Measurements from ENCODE around the gene ASCC3. TPM values are rescaled to one million over a fixed set of nuclear protein-coding genes. Genes with fewer than 3 reads are reported as not detected.

Gene ASCC3
- total RNA-seq, 1 experiment from 2014 or later = 48.2 TPM

GRCh38 chr6:100731411-100731810 is 149.7 kb downstream of the ASCC3 start:
- H3K9me3 ChIP-seq = no peaks in the 10 kb centered on the region
- Mint-ChIP-seq H3K27ac (ENCODE audit: unreplicated experiment) (no peak overlapping the region), H3K27me3 (ENCODE audit: insufficient read depth, unreplicated experiment) (no peaks in the 10 kb centered on the region), H3K4me3 (ENCODE audit: unreplicated experiment) (no peak overlapping the region), H3K4me1 (ENCODE audit: low read depth, unreplicated experiment) (no peaks in the 10 kb centered on the region), H3K9me3 (ENCODE audit: unreplicated experiment) (no peaks in the 10 kb centered on the region), H3K36me3 (ENCODE audit: insufficient read depth, unreplicated experiment) (no peaks in the 10 kb centered on the region)
- no peaks in the 10 kb centered on the region for H3K36me3 ChIP-seq (ENCODE audit: control insufficient read depth, insufficient read depth, low read length)
- no peaks in the 10 kb centered on the region for H3K27me3 ChIP-seq (replicated peaks; ENCODE audit: control insufficient read depth, insufficient read depth, low read length)
- intact Hi-C loops (cut with micrococcal nuclease; ENCODE audit: unreplicated experiment) = no loop called here
- H3K4me1 ChIP-seq = no peaks in the 10 kb centered on the region
- ChIA-PET POLR2A (no interaction called here), CTCF (no interaction called here)
- BruUV-seq (replicated peaks) = no TSS peak
- DNase-seq = no peak
- TF ChIP-seq CTCF (IDR thresholded peaks at IDR 0.05; ENCODE audit: insufficient read depth in 1 of 2, low read depth in 1 of 2, low read length in 1 of 2, severe bottlenecking in 1 of 2, unreplicated experiment in 1 of 2) = no peak
- H3K4me3 ChIP-seq (ENCODE audit: low read depth, low read length) = no peak overlapping the region

GRCh38 chr6:100730001-100730980 is 150.8 kb downstream of the ASCC3 start:
- no peaks in the 10 kb centered on the region for H3K27me3 ChIP-seq (replicated peaks; ENCODE audit: control insufficient read depth, insufficient read depth, low read length)
- H3K4me1 ChIP-seq = no peaks in the 10 kb centered on the region
- POLR2A ChIA-PET = no interaction called here
- H3K9me3 ChIP-seq = no peaks in the 10 kb centered on the region
- DNase-seq = no peak
- CTCF ChIA-PET = no interaction called here
- H3K36me3 ChIP-seq (ENCODE audit: control insufficient read depth, insufficient read depth, low read length) = no peaks in the 10 kb centered on the region
- BruUV-seq (replicated peaks) = no TSS peak
- no peak for TF ChIP-seq CTCF (IDR thresholded peaks at IDR 0.05; ENCODE audit: insufficient read depth in 1 of 2, low read depth in 1 of 2, low read length in 1 of 2, severe bottlenecking in 1 of 2, unreplicated experiment in 1 of 2)
- no peaks in the 10 kb centered on the region for H3K4me1 Mint-ChIP-seq (ENCODE audit: low read depth, unreplicated experiment)
- no peak overlapping the region for H3K4me3 Mint-ChIP-seq (ENCODE audit: unreplicated experiment)
- no peaks in the 10 kb centered on the region for H3K9me3 Mint-ChIP-seq (ENCODE audit: unreplicated experiment)
- no peaks in the 10 kb centered on the region for H3K36me3 Mint-ChIP-seq (ENCODE audit: insufficient read depth, unreplicated experiment)
- intact Hi-C loops (cut with micrococcal nuclease; ENCODE audit: unreplicated experiment) = no loop called here
- no peaks in the 10 kb centered on the region for H3K27me3 Mint-ChIP-seq (ENCODE audit: insufficient read depth, unreplicated experiment)
- H3K4me3 ChIP-seq (ENCODE audit: low read depth, low read length) = no peak overlapping the region
- no peak overlapping the region for H3K27ac Mint-ChIP-seq (ENCODE audit: unreplicated experiment)

- DNase-seq = no peak
- no peaks in the 10 kb centered on the region for H3K9me3 Mint-ChIP-seq (ENCODE audit: unreplicated experiment)
- TF ChIP-seq CTCF (IDR thresholded peaks at IDR 0.05; ENCODE audit: insufficient read depth in 1 of 2, low read depth in 1 of 2, low read length in 1 of 2, severe bottlenecking in 1 of 2, unreplicated experiment in 1 of 2) = no peak
- no peaks in the 10 kb centered on the region for H3K4me1 Mint-ChIP-seq (ENCODE audit: low read depth, unreplicated experiment)
- CTCF ChIA-PET = no interaction called here
- Histone ChIP-seq H3K4me1 (no peaks in the 10 kb centered on the region), H3K4me3 (ENCODE audit: low read depth, low read length) (no peak overlapping the region), H3K36me3 (ENCODE audit: control insufficient read depth, insufficient read depth, low read length) (no peaks in the 10 kb centered on the region), H3K9me3 (no peaks in the 10 kb centered on the region), H3K27me3 (replicated peaks; ENCODE audit: control insufficient read depth, insufficient read depth, low read length) (no peaks in the 10 kb centered on the region)
- H3K4me3 Mint-ChIP-seq (ENCODE audit: unreplicated experiment) = no peak overlapping the region
- no peaks in the 10 kb centered on the region for H3K27me3 Mint-ChIP-seq (ENCODE audit: insufficient read depth, unreplicated experiment)
- H3K27ac Mint-ChIP-seq (ENCODE audit: unreplicated experiment) = no peak overlapping the region
- H3K36me3 Mint-ChIP-seq (ENCODE audit: insufficient read depth, unreplicated experiment) = peaks cover 10% of the 10 kb centered on the region
- BruUV-seq (replicated peaks) = no TSS peak
- POLR2A ChIA-PET = no interaction called here
- intact Hi-C loops (cut with micrococcal nuclease; ENCODE audit: unreplicated experiment) = no loop called here
These were observed 154.5 kb downstream of the ASCC3 start for GRCh38 chr6:100726666-100727065.

Data from Caco-2 (cell line).